HL-60 (cell line): ENCODE results near the gene SF3A2.

Experiments used
- DNase-seq, 2 experiments: peaks; one replicate each; pipeline ENCODE4 v3.0.0-alpha.2; 2010 to 2020; ENCODE audit warnings: low read depth in 1 of 2, low spot score in 1 of 2
- H3K27ac ChIP-seq: fragments of 250-450 bp; sonication (Bioruptor Pico); replicated peaks from 2 replicates; pipeline ENCODE4 v1.5.1; 2020; ENCODE audit warnings: mild to moderate bottlenecking, moderate library complexity
- H3K27me3 ChIP-seq: fragments of 250-450 bp; sonication (Bioruptor Pico); 2 replicates; pipeline ENCODE4 v1.5.1; 2021; ENCODE audit warnings: mild to moderate bottlenecking, moderate library complexity; ENCODE audit not compliant: insufficient read depth, poor library complexity, severe bottlenecking
- H3K4me3 ChIP-seq: replicated peaks from 2 replicates; pipeline ENCODE4 v1.5.1; 2011; ENCODE audit warnings: mild to moderate bottlenecking, control low read depth, low read length; ENCODE audit not compliant: insufficient read depth
- CTCF ChIP-seq: IDR thresholded peaks from one replicate; pipeline ENCODE4 v1.5.1; 2011; ENCODE audit warnings: low read length, control low read depth, inconsistent platforms; ENCODE audit not compliant: insufficient read depth
- GABPA ChIP-seq: IDR thresholded peaks from 2 replicates; pipeline ENCODE4 v1.6.1; 2012; ENCODE audit warnings: low read depth
- POLR2AphosphoS5 ChIP-seq: IDR thresholded peaks from 2 replicates; pipeline ENCODE4 v1.6.1; 2012; ENCODE audit warnings: low read depth
- REST ChIP-seq: IDR thresholded peaks from 2 replicates; pipeline ENCODE4 v1.6.1; 2012; ENCODE audit warnings: low read depth; ENCODE audit not compliant: insufficient replicate concordance
- SPI1 ChIP-seq: IDR thresholded peaks from 2 replicates; pipeline ENCODE4 v1.6.1; 2012; ENCODE audit warnings: low read depth, mild to moderate bottlenecking, borderline replicate concordance

Gene SF3A2

GRCh38 chr19:2213799-2214198, 22.8 kb upstream of the SF3A2 start:
- H3K4me3 ChIP-seq = no peak overlapping the region
- H3K27me3 ChIP-seq = no peaks in the 10 kb centered on the region
- H3K27ac ChIP-seq = no peak overlapping the region
- no peak for TF ChIP-seq POLR2AphosphoS5
- no peak for TF ChIP-seq CTCF
- TF ChIP-seq SPI1 = no peak
- no peak for TF ChIP-seq REST
- no peak for TF ChIP-seq GABPA
- no peak for DNase-seq

- Histone ChIP-seq H3K4me3 (no peak overlapping the region), H3K27me3 (no peaks in the 10 kb centered on the region), H3K27ac (no peak overlapping the region)
- TF ChIP-seq POLR2AphosphoS5 (0 out of 2 replicates have a peak, but pooled peaks have one; percentile 9), CTCF (no peak)
- no peak for DNase-seq
Observed at GRCh38 chr19:2214251-2214650, 22.4 kb upstream of the SF3A2 start.

GRCh38 chr19:2215281-2215751, 21.3 kb upstream of the SF3A2 start:
- no peaks in the 10 kb centered on the region for H3K27me3 ChIP-seq
- H3K4me3 ChIP-seq = no peak overlapping the region
- no peak overlapping the region for H3K27ac ChIP-seq
- DNase-seq = no peak
- TF ChIP-seq SPI1 = no peak
- no peak for TF ChIP-seq GABPA
- no peak; the same call in 1 of the 2 replicates for TF ChIP-seq POLR2AphosphoS5
- no peak for TF ChIP-seq CTCF
- no peak for TF ChIP-seq REST
